HG03469 (cell line): ENCODE results near the gene TINCR.
"Not testable (repeated sequence)": the region's sequence is repeated elsewhere in the genome, so short reads cannot be mapped to it uniquely, and the experiment has no call there.

Experiments used
- ATAC-seq: cut with Tn5 transposase; IDR thresholded peaks from one replicate; pipeline ENCODE4 v1.9.1; 2021; ENCODE audit warnings: mild to moderate bottlenecking, moderate library complexity, moderate number of reproducible peaks; ENCODE audit not compliant: unreplicated experiment

The TINCR gene

GRCh38 chr19:5567360-5567969, at the start of gene TINCR:
Gene TINCR (minus strand): TSS chr19:5567953.
- no peak for ATAC-seq

- ATAC-seq = no peak
Measured at GRCh38 chr19:5617080-5617479, 49.3 kb upstream of the TINCR start.

- ATAC-seq = no peak
Measured at GRCh38 chr19:5615756-5616327, 48.1 kb upstream of the TINCR start.

- ATAC-seq = no peak
Measured at GRCh38 chr19:5612891-5613865, 45.4 kb upstream of the TINCR start.

- ATAC-seq = no peak
Measured at GRCh38 chr19:5609881-5610448, 42.2 kb upstream of the TINCR start.

- ATAC-seq = not testable (repeated sequence)
Measured at GRCh38 chr19:5608766-5609165, 41.0 kb upstream of the TINCR start.

GRCh38 chr19:5608291-5608690, 40.5 kb upstream of the TINCR start:
- ATAC-seq = no peak

- no peak for ATAC-seq
Measured at GRCh38 chr19:5607318-5608275, 39.8 kb upstream of the TINCR start.

- no peak for ATAC-seq
Measured at GRCh38 chr19:5605362-5605761, 37.6 kb upstream of the TINCR start.

- no peak for ATAC-seq
Measured at GRCh38 chr19:5603626-5604025, 35.9 kb upstream of the TINCR start.

GRCh38 chr19:5600797-5601196, 33.0 kb upstream of the TINCR start:
- ATAC-seq = no peak

GRCh38 chr19:5595745-5596144, 28.0 kb upstream of the TINCR start:
- ATAC-seq = no peak

- no peak for ATAC-seq
Measured at GRCh38 chr19:5595129-5595528, 27.4 kb upstream of the TINCR start.

GRCh38 chr19:5594521-5594950, 26.8 kb upstream of the TINCR start:
- no peak for ATAC-seq

- ATAC-seq = no peak
Measured at GRCh38 chr19:5593343-5594255, 25.8 kb upstream of the TINCR start.

GRCh38 chr19:5592531-5593342, 25.0 kb upstream of the TINCR start:
- no peak for ATAC-seq

- no peak for ATAC-seq
Measured at GRCh38 chr19:5591476-5591875, 23.7 kb upstream of the TINCR start.

GRCh38 chr19:5590865-5591154, 23.1 kb upstream of the TINCR start:
- ATAC-seq = no peak
